Panc1 (cell line): ENCODE data around the gene PCDHGB2. TPM values are rescaled to one million over a fixed set of nuclear protein-coding genes. Genes with fewer than 3 reads are reported as not detected.
"Not testable (repeated sequence)": the region's sequence is repeated elsewhere in the genome, so short reads cannot be mapped to it uniquely, and the experiment has no call there.

Source experiments
- ATAC-seq: fragments of 200-7000 bp; cut with Tn5 transposase; 2 replicates; pipeline ENCODE4 v1.9.1; 2020; ENCODE audit warnings: mild to moderate bottlenecking, moderate library complexity
- BruUV-seq: library from RNA; stranded (reverse); fragments of 400-500 nt; replicated peaks from 2 replicates; lab custom pipeline; 2021; lab: Mats Ljungman, UMichigan
- CTCF ChIA-PET: fragments of 300-600 bp; sonication (Branson Sonifier 250); formaldehyde crosslinking; loops from one replicate; lab custom pipeline; 2022; ENCODE audit warnings: antibody characterized with exemption; lab: Charles Lee
- POLR2A ChIA-PET: fragments of 300-600 bp; sonication (Branson Sonifier 250); formaldehyde crosslinking; loops from one replicate; lab custom pipeline; 2022; ENCODE audit warnings: antibody characterized with exemption; lab: Charles Lee
- DNase-seq: peaks from one replicate; pipeline ENCODE4 v3.0.0-alpha.2; 2010; ENCODE audit warnings: low read depth, low spot score
- H3K27ac ChIP-seq: 2 replicates; pipeline ENCODE4 v1.5.1; 2011; ENCODE audit warnings: mild to moderate bottlenecking, low read length, inconsistent platforms
- H3K27me3 ChIP-seq: fragments of 200-500 bp; sonication (Bioruptor generic); 2 replicates; pipeline ENCODE4 v1.6.0; 2014; ENCODE audit warnings: low read length, inconsistent platforms; ENCODE audit not compliant: control insufficient read depth, insufficient read depth
- H3K36me3 ChIP-seq: fragments of 200-500 bp; sonication (Bioruptor generic); 2 replicates; pipeline ENCODE4 v1.5.1; 2014; ENCODE audit warnings: inconsistent platforms, mild to moderate bottlenecking, low read length, moderate library complexity; ENCODE audit not compliant: control insufficient read depth, insufficient read depth
- H3K4me1 ChIP-seq: 2 replicates; pipeline ENCODE4 v1.5.1; 2011; ENCODE audit warnings: inconsistent platforms, mild to moderate bottlenecking, low read length, moderate library complexity; ENCODE audit not compliant: control insufficient read depth, insufficient read depth
- H3K4me3 ChIP-seq, 2 experiments: 2 replicates each; pipeline ENCODE4 v1.5.1; 2011 to 2012; ENCODE audit warnings: low read depth in 2 of 2, low read length in 2 of 2, mild to moderate bottlenecking in 2 of 2, inconsistent platforms in 1 of 2, moderate library complexity in 1 of 2
- H3K9me3 ChIP-seq: fragments of 200-500 bp; sonication (Bioruptor generic); 2 replicates; pipeline ENCODE4 v1.5.1; 2014; ENCODE audit warnings: low read depth, mild to moderate bottlenecking, inconsistent platforms, low read length, moderate library complexity; ENCODE audit not compliant: control insufficient read depth, insufficient read depth
- CTCF ChIP-seq: fragments of 450-650 bp; IDR thresholded peaks from 2 replicates; pipeline ENCODE4 v1.5.1; 2017; ENCODE audit warnings: mild to moderate bottlenecking
- POLR2AphosphoS5 ChIP-seq: IDR thresholded peaks from 2 replicates; pipeline ENCODE4 v1.6.1; 2012; ENCODE audit warnings: mild to moderate bottlenecking, low read depth, low read length, moderate library complexity
- REST ChIP-seq, 2 experiments: IDR thresholded peaks; 2 replicates each; pipeline ENCODE4 v1.6.1; 2011 to 2012; ENCODE audit warnings: low read depth in 2 of 2, control low read depth in 1 of 2, low read length in 1 of 2, mild to moderate bottlenecking in 1 of 2, moderate library complexity in 1 of 2; ENCODE audit not compliant: insufficient read depth in 1 of 2
- SIN3A ChIP-seq: IDR thresholded peaks from 2 replicates; pipeline ENCODE4 v1.6.1; 2012; ENCODE audit warnings: low read depth, mild to moderate bottlenecking, low read length, moderate library complexity, borderline replicate concordance; ENCODE audit not compliant: insufficient read depth
- TCF7L2 ChIP-seq: IDR thresholded peaks from 2 replicates; pipeline ENCODE4 v1.6.1; 2011; ENCODE audit warnings: mild to moderate bottlenecking, low read depth, low read length, inconsistent platforms
- in situ Hi-C: cut with HindIII; loops from 2 replicates; pipeline ENCODE4 v1.10.0; 2016; ENCODE audit warnings: low sequenced_read_pairs, low pct_unique_long_range_greater_than_20kb
- intact Hi-C: fragments of 100-400 bp; cut with micrococcal nuclease; formaldehyde crosslinking; loops from one replicate; pipeline ENCODE4 v1.10.0; 2022; ENCODE audit not compliant: unreplicated experiment
- total RNA-seq: library from RNA; stranded (reverse); gene quantifications from one replicate; pipeline ENCODE4 v1.2.1, GENCODE V29; 2021; ENCODE audit not compliant: unreplicated experiment

Gene PCDHGB2
- total RNA-seq, 1 experiment from 2014 or later: 5.3 TPM

GRCh38 chr5:141375444-141376155, 15.8 kb downstream of the PCDHGB2 start:
- in situ Hi-C loops, CTCF ChIA-PET: not testable (repeated sequence)

GRCh38 chr5:141382469-141383294, 22.9 kb downstream of the PCDHGB2 start, which contains the start of gene PCDHGA7:
Gene PCDHGA7 (plus strand): TSS chr5:141382742. CDS start chr5:141382900, 158 bp downstream.
- no peaks in the 10 kb centered on the region for H3K9me3 ChIP-seq
- H3K27ac ChIP-seq: no peak within 1 kb of the TSS
- intact Hi-C loops: no loop called here
- no peaks in the 10 kb centered on the region for H3K36me3 ChIP-seq
- ChIA-PET POLR2A (no interaction called here), CTCF (no interaction called here)
- no peak for TF ChIP-seq POLR2AphosphoS5
- no peak for TF ChIP-seq CTCF
- no peak for TF ChIP-seq SIN3A
- no peak for TF ChIP-seq TCF7L2
- no peak for TF ChIP-seq REST (IDR thresholded peaks at IDR 0.05; ENCODE audit: insufficient read depth in 1 of 2, low read depth in 2 of 2, low read length in 1 of 2)
- H3K4me3 ChIP-seq: peak within 1 kb of the TSS in 1 of 2 experiments; percentile 18; a peak in 1 of 4 replicates
- H3K27me3 ChIP-seq: 0 out of 2 replicates have a peak, but pooled peaks cover 2% of the 10 kb centered on the region
- no peaks in the 10 kb centered on the region for H3K4me1 ChIP-seq
- no TSS peak for BruUV-seq
- ATAC-seq (no peak), DNase-seq (no peak)
- in situ Hi-C loops: no loop called here

More at GRCh38 chr5:141375444-141376155, 15.8 kb downstream of the PCDHGB2 start:
- H3K27ac ChIP-seq, BruUV-seq, H3K9me3 ChIP-seq, ATAC-seq, H3K4me1 ChIP-seq, H3K36me3 ChIP-seq, H3K4me3 ChIP-seq, POLR2A ChIA-PET, intact Hi-C loops, DNase-seq, H3K27me3 ChIP-seq: not testable (repeated sequence)
